Thyroid gland (tissue), 4 donors: ENCODE data around the gene ST6GALNAC6.

Experiments used
- CTCF ChIP-seq, 6 experiments: fragments of 200-600 bp in 3 of 6; fragments of 450-650 bp in 3 of 6; sonication (generic) in 3 of 6; IDR thresholded peaks; one replicate each; pipeline ENCODE4 v1.5.1; 2016 to 2019; ENCODE audit warnings: antibody characterized with exemption in 6 of 6, mild to moderate bottlenecking in 2 of 6, inconsistent platforms in 1 of 6, moderate library complexity in 1 of 6
- POLR2A ChIP-seq, 2 donors: fragments of 450-650 bp; IDR thresholded peaks; one replicate each; pipeline ENCODE4 v1.6.1; 2017; ENCODE audit warnings: antibody characterized with exemption in 2 of 2, mild to moderate bottlenecking in 2 of 2, moderate library complexity in 1 of 2

GRCh38 chr9:127858041-127858512 lies 41.3 kb downstream of the ST6GALNAC6 start:
- TF ChIP-seq CTCF (IDR thresholded peaks at IDR 0.05) (no peak), POLR2A (IDR thresholded peaks at IDR 0.05) (no peak)
